Astrocyte of the cerebellum (primary cell): ENCODE measurements around the gene STX4.

Experiments
- DNase-seq: peaks from one replicate; pipeline ENCODE4 v3.0.0-alpha.2; 2011; ENCODE audit warnings: low read depth
- H3K4me3 ChIP-seq: 2 replicates; pipeline ENCODE4 v1.5.1; 2011; ENCODE audit warnings: mild to moderate bottlenecking, low read depth, low read length, moderate library complexity
- CTCF ChIP-seq: IDR thresholded peaks from 2 replicates; pipeline ENCODE4 v1.5.1; 2012; ENCODE audit warnings: low read length, low read depth, moderate library complexity, mild to moderate bottlenecking; ENCODE audit errors: missing control alignments
- in situ Hi-C: cut with HindIII; loops from 2 replicates; pipeline ENCODE4 v1.10.0; 2017; ENCODE audit warnings: low sequenced_read_pairs

STX4 gene

GRCh38 chr16:31005350-31006085 is 27.8 kb upstream of the STX4 start:
- in situ Hi-C loops, result no loop called here
- no peak overlapping the region for H3K4me3 ChIP-seq
- TF ChIP-seq CTCF, result no peak
- DNase-seq, result no peak

- TF ChIP-seq CTCF, result no peak
- H3K4me3 ChIP-seq, result no peak overlapping the region
- no peak for DNase-seq
- in situ Hi-C loops, result no loop called here
These were observed 27.3 kb upstream of the STX4 start for GRCh38 chr16:31006086-31006385.

- in situ Hi-C loops, result no loop called here
- TF ChIP-seq CTCF, result no peak
- DNase-seq, result no peak
- no peak overlapping the region for H3K4me3 ChIP-seq
These were observed 26.8 kb upstream of the STX4 start for GRCh38 chr16:31006589-31006988.

GRCh38 chr16:31007684-31008083 is 25.7 kb upstream of the STX4 start:
- no peak for DNase-seq
- H3K4me3 ChIP-seq, result no peak overlapping the region
- in situ Hi-C loops, result no loop called here
- TF ChIP-seq CTCF, result no peak

GRCh38 chr16:31008149-31008548 is 25.2 kb upstream of the STX4 start:
- no peak for TF ChIP-seq CTCF
- peak; percentile 53 for DNase-seq
- H3K4me3 ChIP-seq, result no peak overlapping the region
- in situ Hi-C loops, result no loop called here

- no peak overlapping the region for H3K4me3 ChIP-seq
- in situ Hi-C loops, result no loop called here
- TF ChIP-seq CTCF, result no peak
- DNase-seq, result no peak
These were observed 24.8 kb upstream of the STX4 start for GRCh38 chr16:31008551-31008950.
